Activated naive CD8-positive, alpha-beta T cell treated with anti-CD3 and anti-CD28 coated beads, Interleukin-2, amount 10 ng/mL, durations not matched to agents 7 days and 5 days (primary cell): ENCODE results near the gene DLG1. TPM values are rescaled to one million over a fixed set of nuclear protein-coding genes. Genes with fewer than 3 reads are reported as not detected.

Experiments used
- ATAC-seq: fragments of 150-1000 bp; cut with Tn5 transposase; one replicate; pipeline ENCODE4 v1.10.0; 2021; ENCODE audit warnings: low read depth, moderate library complexity
- POLR2A ChIA-PET: fragments of 350-600 bp; sonication (Branson Sonifier 250); formaldehyde crosslinking; loops from one replicate; lab custom pipeline; 2021; ENCODE audit warnings: antibody characterized with exemption; lab: Charles Lee
- DNase-seq: peaks from one replicate; pipeline ENCODE4 v3.0.0; 2021
- H3K27ac Mint-ChIP-seq: one replicate; pipeline ENCODE4 v1.8.0; 2022; ENCODE audit warnings: mild to moderate bottlenecking, mixed read lengths
- H3K27me3 Mint-ChIP-seq: one replicate; pipeline ENCODE4 v1.8.0; 2022; ENCODE audit warnings: mild to moderate bottlenecking, moderate library complexity, mixed read lengths
- H3K36me3 Mint-ChIP-seq: one replicate; pipeline ENCODE4 v1.8.0; 2021; ENCODE audit warnings: mild to moderate bottlenecking, mixed read lengths
- H3K4me1 Mint-ChIP-seq: one replicate; pipeline ENCODE4 v1.8.0; 2021; ENCODE audit warnings: mixed read lengths
- H3K4me3 Mint-ChIP-seq: one replicate; pipeline ENCODE4 v1.8.0; 2022; ENCODE audit warnings: mild to moderate bottlenecking, moderate library complexity, mixed read lengths
- H3K9me3 Mint-ChIP-seq: one replicate; pipeline ENCODE4 v1.8.0; 2021; ENCODE audit warnings: mixed read lengths
- total RNA-seq, 2 experiments: library from RNA; stranded (reverse); gene quantifications; one replicate each; pipeline ENCODE4 v1.2.3, GENCODE V29; 2021

DLG1 gene
- total RNA-seq, 2 experiments from 2014 or later = 83.4 to 86.5 TPM

- Mint-ChIP-seq H3K27ac (no peak overlapping the region), H3K27me3 (no peaks in the 10 kb centered on the region), H3K4me3 (no peak overlapping the region), H3K9me3 (peaks cover 36% of the 10 kb centered on the region), H3K4me1 (peaks cover 4% of the 10 kb centered on the region), H3K36me3 (peaks cover 73% of the 10 kb centered on the region)
- no peak for ATAC-seq
- POLR2A ChIA-PET = no interaction called here
- DNase-seq = no peak
Observed at GRCh38 chr3:197241173-197241572, 57.2 kb downstream of the DLG1 start.

DNA sequence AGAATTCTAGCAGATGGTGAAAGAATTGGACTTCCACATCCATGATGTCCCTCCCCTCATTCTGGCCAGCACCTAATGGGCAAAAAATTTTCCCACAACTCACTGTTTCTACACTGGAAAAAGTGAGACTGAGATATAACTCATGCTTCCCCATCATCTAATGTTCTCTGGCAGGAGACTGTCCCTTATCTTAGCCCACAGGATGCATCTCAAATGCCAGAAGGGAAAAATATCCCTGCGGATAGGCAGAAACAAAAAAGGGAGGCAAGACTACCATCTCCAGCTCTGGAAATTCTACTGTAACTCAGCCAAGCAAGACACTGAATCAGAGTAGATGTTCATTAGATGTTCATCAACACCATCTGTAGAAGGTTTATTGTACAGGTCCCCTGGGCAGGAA is 58.6 kb downstream of the DLG1 start:
- POLR2A ChIA-PET = no interaction called here
- Mint-ChIP-seq H3K27ac (no peak overlapping the region), H3K36me3 (peaks cover 74% of the 10 kb centered on the region), H3K9me3 (peaks cover 34% of the 10 kb centered on the region), H3K4me1 (peaks cover 4% of the 10 kb centered on the region), H3K27me3 (no peaks in the 10 kb centered on the region), H3K4me3 (no peak overlapping the region)
- no peak for DNase-seq
- no peak for ATAC-seq

DNA sequence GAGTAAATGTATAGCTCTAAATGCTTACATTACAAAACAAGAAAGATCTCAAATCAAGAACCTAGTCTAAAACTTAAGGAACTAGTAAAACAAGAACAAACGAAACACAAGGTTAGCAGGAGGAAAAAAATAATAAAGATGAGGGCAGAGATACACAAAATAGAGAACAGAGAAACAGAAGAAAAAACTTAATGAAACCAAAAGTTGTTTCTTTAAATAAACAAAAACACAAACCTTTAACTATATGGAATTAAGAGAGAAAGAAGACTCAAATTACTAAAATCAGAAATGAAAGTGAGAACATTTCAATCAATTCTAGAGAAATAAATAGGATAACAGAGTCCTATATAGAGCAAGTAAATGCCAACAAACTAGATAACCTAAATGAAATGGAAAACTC is 59.6 kb downstream of the DLG1 start:
- POLR2A ChIA-PET = no interaction called here
- Mint-ChIP-seq H3K4me3 (no peak overlapping the region), H3K27ac (no peak overlapping the region), H3K36me3 (peaks cover 73% of the 10 kb centered on the region), H3K4me1 (peaks cover 4% of the 10 kb centered on the region), H3K9me3 (peaks cover 25% of the 10 kb centered on the region), H3K27me3 (no peaks in the 10 kb centered on the region)
- DNase-seq (no peak), ATAC-seq (no peak)

DNA sequence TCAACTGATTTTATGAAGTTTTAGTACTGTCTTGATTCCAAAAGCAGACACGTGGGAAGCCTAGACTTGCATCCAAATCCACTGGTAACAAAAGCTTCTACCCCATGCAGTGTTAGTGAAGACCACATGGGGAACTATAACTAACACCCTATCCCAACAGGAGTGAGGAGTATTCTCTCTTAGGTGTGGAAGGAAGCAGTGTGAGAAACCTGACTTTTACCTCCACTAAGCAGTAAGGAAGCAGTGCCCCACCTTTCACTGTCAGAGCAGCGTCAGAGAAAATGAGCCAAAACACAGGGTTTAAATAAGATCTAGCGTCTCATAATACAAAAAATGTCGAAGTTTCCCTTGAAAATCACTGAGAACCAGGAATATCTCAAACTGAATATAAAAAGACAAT is 60.5 kb downstream of the DLG1 start:
- peaks cover 19% of the 10 kb centered on the region for H3K9me3 Mint-ChIP-seq
- H3K4me1 Mint-ChIP-seq = peaks cover 5% of the 10 kb centered on the region
- POLR2A ChIA-PET = no interaction called here
- H3K4me3 Mint-ChIP-seq = no peak overlapping the region
- DNase-seq (no peak), ATAC-seq (no peak)
- no peaks in the 10 kb centered on the region for H3K27me3 Mint-ChIP-seq
- peaks cover 67% of the 10 kb centered on the region for H3K36me3 Mint-ChIP-seq
- no peak overlapping the region for H3K27ac Mint-ChIP-seq

DNA sequence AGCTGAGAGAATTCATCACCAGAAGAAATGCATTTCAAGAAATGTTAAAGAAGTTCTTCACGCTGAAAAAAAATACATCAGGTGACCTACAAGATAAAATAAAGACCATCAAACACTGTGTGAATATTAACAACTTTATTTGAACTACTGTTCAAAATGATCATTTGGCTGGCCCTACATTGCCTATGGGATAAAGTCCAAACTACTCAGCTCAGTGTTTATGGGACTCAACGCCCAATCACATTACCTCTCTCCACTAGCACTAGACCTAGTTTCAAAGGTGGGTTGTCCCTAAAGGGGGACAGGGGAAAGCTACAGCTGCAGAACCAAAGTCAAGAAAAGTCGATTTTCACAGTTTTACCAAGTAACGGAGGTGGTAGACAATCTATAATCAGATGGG is 62.0 kb downstream of the DLG1 start:
- no peak for DNase-seq
- ATAC-seq = no peak
- no peak overlapping the region for H3K27ac Mint-ChIP-seq
- no peaks in the 10 kb centered on the region for H3K27me3 Mint-ChIP-seq
- H3K4me3 Mint-ChIP-seq = no peak overlapping the region
- H3K9me3 Mint-ChIP-seq = peaks cover 13% of the 10 kb centered on the region
- H3K4me1 Mint-ChIP-seq = peaks cover 2% of the 10 kb centered on the region
- POLR2A ChIA-PET = no interaction called here
- peaks cover 57% of the 10 kb centered on the region for H3K36me3 Mint-ChIP-seq

GRCh38 chr3:197234947-197235914 is 63.2 kb downstream of the DLG1 start:
- Mint-ChIP-seq H3K27ac (no peak overlapping the region), H3K27me3 (no peaks in the 10 kb centered on the region), H3K36me3 (peaks cover 48% of the 10 kb centered on the region), H3K4me1 (peaks cover 2% of the 10 kb centered on the region), H3K4me3 (no peak overlapping the region), H3K9me3 (peaks cover 5% of the 10 kb centered on the region)
- DNase-seq (no peak), ATAC-seq (no peak)
- POLR2A ChIA-PET = no interaction called here

- POLR2A ChIA-PET = no interaction called here
- DNase-seq (no peak), ATAC-seq (no peak)
- H3K27ac Mint-ChIP-seq = no peak overlapping the region
- H3K27me3 Mint-ChIP-seq = no peaks in the 10 kb centered on the region
- peaks cover 7% of the 10 kb centered on the region for H3K4me1 Mint-ChIP-seq
- peaks cover 27% of the 10 kb centered on the region for H3K36me3 Mint-ChIP-seq
- peaks cover 2% of the 10 kb centered on the region for H3K9me3 Mint-ChIP-seq
- no peak overlapping the region for H3K4me3 Mint-ChIP-seq
Observed at GRCh38 chr3:197231321-197231720, 67.1 kb downstream of the DLG1 start.

- ATAC-seq = no peak
Observed at GRCh38 chr3:197229836-197230235, 68.6 kb downstream of the DLG1 start.

GRCh38 chr3:197229178-197229577 is 69.2 kb downstream of the DLG1 start:
- H3K27me3 Mint-ChIP-seq = no peaks in the 10 kb centered on the region
- H3K9me3 Mint-ChIP-seq = no peaks in the 10 kb centered on the region
- no peak for ATAC-seq
- DNase-seq = no peak
- peaks cover 7% of the 10 kb centered on the region for H3K4me1 Mint-ChIP-seq
- H3K4me3 Mint-ChIP-seq = no peak overlapping the region
- no peak overlapping the region for H3K27ac Mint-ChIP-seq
- POLR2A ChIA-PET = no interaction called here
- H3K36me3 Mint-ChIP-seq = peaks cover 10% of the 10 kb centered on the region

More at GRCh38 chr3:197229836-197230235, 68.6 kb downstream of the DLG1 start:
- Mint-ChIP-seq H3K4me1 (peaks cover 7% of the 10 kb centered on the region), H3K4me3 (no peak overlapping the region), H3K9me3 (no peaks in the 10 kb centered on the region), H3K36me3 (peaks cover 15% of the 10 kb centered on the region), H3K27me3 (no peaks in the 10 kb centered on the region), H3K27ac (no peak overlapping the region)
- no peak for DNase-seq
- POLR2A ChIA-PET = no interaction called here

- POLR2A ChIA-PET = no interaction called here
- Mint-ChIP-seq H3K9me3 (no peaks in the 10 kb centered on the region), H3K36me3 (peaks cover 4% of the 10 kb centered on the region), H3K4me1 (peaks cover 5% of the 10 kb centered on the region), H3K27ac (no peak overlapping the region), H3K4me3 (no peak overlapping the region), H3K27me3 (no peaks in the 10 kb centered on the region)
- no peak for DNase-seq
- ATAC-seq = no peak
Observed at GRCh38 chr3:197227780-197228574, 70.4 kb downstream of the DLG1 start.

- Mint-ChIP-seq H3K4me3 (no peak overlapping the region), H3K27me3 (no peaks in the 10 kb centered on the region), H3K4me1 (peaks cover 5% of the 10 kb centered on the region), H3K9me3 (no peaks in the 10 kb centered on the region), H3K27ac (no peak overlapping the region), H3K36me3 (no peaks in the 10 kb centered on the region)
- POLR2A ChIA-PET = no interaction called here
- DNase-seq = no peak
- no peak for ATAC-seq
Observed at GRCh38 chr3:197226179-197226578, 72.2 kb downstream of the DLG1 start.

GRCh38 chr3:197225579-197225978 is 72.8 kb downstream of the DLG1 start:
- POLR2A ChIA-PET = no interaction called here
- Mint-ChIP-seq H3K27ac (no peak overlapping the region), H3K4me1 (peaks cover 5% of the 10 kb centered on the region), H3K9me3 (no peaks in the 10 kb centered on the region), H3K36me3 (no peaks in the 10 kb centered on the region), H3K27me3 (no peaks in the 10 kb centered on the region), H3K4me3 (no peak overlapping the region)
- no peak for DNase-seq
- no peak for ATAC-seq

DNA sequence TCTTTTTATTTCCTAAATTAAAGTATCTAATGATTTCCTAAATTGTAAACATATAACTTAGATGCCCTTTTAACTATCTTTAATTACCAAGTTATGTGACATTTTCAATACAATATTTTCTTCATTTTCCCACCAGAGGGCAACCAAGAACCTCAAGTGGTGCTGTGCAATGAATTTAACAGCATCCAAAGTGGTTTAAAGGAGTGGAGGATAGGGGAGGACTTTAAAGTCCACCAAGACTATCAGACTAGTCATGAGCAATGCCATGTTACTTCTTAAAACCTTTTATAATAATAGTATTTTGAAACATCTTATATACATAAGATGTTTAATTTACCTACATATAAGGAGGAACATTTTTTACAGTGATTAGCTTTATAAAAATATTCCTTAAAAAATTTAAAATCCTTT is 74.4 kb downstream of the DLG1 start:
- peaks cover 5% of the 10 kb centered on the region for H3K4me1 Mint-ChIP-seq
- no peak for ATAC-seq
- no peaks in the 10 kb centered on the region for H3K9me3 Mint-ChIP-seq
- H3K36me3 Mint-ChIP-seq = peaks cover 2% of the 10 kb centered on the region
- DNase-seq = no peak
- POLR2A ChIA-PET = no interaction called here
- H3K4me3 Mint-ChIP-seq = no peak overlapping the region
- H3K27me3 Mint-ChIP-seq = no peaks in the 10 kb centered on the region
- no peak overlapping the region for H3K27ac Mint-ChIP-seq
